Measurements from ENCODE around the gene MEF2B.
A peak's percentile ranks its signal among the peaks of the same experiment; 100 is the strongest.

The MEF2B gene

DNA sequence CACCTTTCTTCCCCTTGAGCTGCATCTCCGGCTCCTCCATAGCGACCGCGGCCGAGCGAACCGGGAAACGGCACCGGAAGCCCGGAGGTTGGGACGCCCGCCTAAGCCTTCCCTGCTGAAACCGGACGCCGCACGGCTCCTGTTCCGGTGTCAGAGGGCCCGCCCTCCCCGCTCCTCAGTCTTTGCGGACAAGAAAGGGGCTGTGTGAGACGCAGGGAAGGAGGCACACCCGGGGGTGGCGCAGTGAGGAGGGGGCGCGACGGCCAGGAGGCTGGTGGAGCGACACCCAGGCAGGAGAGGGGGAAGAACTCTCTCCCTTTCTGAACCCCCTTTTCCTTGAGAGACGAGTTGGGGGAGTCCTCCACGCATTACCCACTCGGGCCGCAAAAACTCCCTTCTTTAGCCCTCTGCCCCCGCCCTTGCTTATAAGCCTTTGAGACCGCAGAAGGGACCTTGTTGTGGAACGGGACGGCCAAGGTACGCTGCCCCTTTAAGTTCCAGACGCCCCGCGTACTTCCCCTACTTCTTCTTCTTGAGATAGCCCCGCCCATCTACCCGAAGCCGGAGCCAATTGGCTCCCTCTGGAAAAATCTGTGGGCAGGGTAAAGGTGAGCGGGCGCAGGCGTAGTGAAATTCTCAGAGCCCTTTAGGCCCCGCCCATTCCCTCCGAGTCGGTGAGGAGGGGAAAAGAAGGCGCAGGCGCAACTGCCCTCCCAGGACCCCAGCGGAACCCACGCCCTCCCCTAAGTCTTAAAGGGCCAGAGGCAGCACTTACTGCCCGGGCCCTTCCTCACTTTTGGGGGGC lies 22.2 kb upstream of the MEF2B start, which contains the start of the genes BORCS8 and RFXANK (continued):
- peak; percentile 61; the same call in 1 of the 2 replicates for TF ChIP-seq ZSCAN23 (tag by site-specific recombination; IDR thresholded peaks at IDR 0.05)
- no peak for TF ChIP-seq ZNF274 (IDR thresholded peaks at IDR 0.05; ENCODE audit: low read length)
- no peak for TF ChIP-seq ZNF274 (tag by site-specific recombination; IDR thresholded peaks at IDR 0.05; ENCODE audit: borderline replicate concordance)
- peak; percentile 80 for TF ChIP-seq ZNF2 (tag by site-specific recombination; IDR thresholded peaks at IDR 0.05)
- TF ChIP-seq, protein P1, sequence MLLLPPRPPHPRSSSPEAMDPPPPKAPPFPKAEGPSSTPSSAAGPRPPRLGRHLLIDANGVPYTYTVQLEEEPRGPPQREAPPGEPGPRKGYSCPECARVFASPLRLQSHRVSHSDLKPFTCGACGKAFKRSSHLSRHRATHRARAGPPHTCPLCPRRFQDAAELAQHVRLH (tag by site-specific recombination; IDR thresholded peaks at IDR 0.05), result peak; percentile 80
- TF ChIP-seq, protein P2, sequence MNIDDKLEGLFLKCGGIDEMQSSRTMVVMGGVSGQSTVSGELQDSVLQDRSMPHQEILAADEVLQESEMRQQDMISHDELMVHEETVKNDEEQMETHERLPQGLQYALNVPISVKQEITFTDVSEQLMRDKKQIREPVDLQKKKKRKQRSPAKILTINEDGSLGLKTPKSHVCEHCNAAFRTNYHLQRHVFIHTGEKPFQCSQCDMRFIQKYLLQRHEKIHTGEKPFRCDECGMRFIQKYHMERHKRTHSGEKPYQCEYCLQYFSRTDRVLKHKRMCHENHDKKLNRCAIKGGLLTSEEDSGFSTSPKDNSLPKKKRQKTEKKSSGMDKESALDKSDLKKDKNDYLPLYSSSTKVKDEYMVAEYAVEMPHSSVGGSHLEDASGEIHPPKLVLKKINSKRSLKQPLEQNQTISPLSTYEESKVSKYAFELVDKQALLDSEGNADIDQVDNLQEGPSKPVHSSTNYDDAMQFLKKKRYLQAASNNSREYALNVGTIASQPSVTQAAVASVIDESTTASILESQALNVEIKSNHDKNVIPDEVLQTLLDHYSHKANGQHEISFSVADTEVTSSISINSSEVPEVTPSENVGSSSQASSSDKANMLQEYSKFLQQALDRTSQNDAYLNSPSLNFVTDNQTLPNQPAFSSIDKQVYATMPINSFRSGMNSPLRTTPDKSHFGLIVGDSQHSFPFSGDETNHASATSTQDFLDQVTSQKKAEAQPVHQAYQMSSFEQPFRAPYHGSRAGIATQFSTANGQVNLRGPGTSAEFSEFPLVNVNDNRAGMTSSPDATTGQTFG (tag by site-specific recombination; IDR thresholded peaks at IDR 0.05; ENCODE audit: borderline replicate concordance), result peak; percentile 63; the same call in 1 of the 2 replicates
- peak; percentile 83; the same call in 1 of the 2 replicates for TF ChIP-seq ZNF561 (tag by site-specific recombination; IDR thresholded peaks at IDR 0.05; ENCODE audit: borderline replicate concordance)
- no peak for TF ChIP-seq ZNF350 (tag by site-specific recombination; IDR thresholded peaks at IDR 0.05)
- TF ChIP-seq, protein P3, sequence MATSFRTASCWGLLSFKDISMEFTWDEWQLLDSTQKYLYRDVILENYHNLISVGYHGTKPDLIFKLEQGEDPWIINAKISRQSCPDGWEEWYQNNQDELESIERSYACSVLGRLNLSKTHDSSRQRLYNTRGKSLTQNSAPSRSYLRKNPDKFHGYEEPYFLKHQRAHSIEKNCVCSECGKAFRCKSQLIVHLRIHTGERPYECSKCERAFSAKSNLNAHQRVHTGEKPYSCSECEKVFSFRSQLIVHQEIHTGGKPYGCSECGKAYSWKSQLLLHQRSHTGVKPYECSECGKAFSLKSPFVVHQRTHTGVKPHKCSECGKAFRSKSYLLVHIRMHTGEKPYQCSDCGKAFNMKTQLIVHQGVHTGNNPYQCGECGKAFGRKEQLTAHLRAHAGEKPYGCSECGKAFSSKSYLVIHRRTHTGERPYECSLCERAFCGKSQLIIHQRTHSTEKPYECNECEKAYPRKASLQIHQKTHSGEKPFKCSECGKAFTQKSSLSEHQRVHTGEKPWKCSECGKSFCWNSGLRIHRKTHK (tag by site-specific recombination; IDR thresholded peaks at IDR 0.05), result no peak
- 0 out of 2 replicates have a peak, but pooled peaks have one; percentile 69 for TF ChIP-seq KLF7 (tag by site-specific recombination; IDR thresholded peaks at IDR 0.05; ENCODE audit: borderline replicate concordance)
- TF ChIP-seq KLF8 (tag by site-specific recombination; IDR thresholded peaks at IDR 0.05), result peak; percentile 85
- no peak for TF ChIP-seq OVOL3 (tag by site-specific recombination; IDR thresholded peaks at IDR 0.05)
- no peak for TF ChIP-seq ZNF521 (tag by site-specific recombination; IDR thresholded peaks at IDR 0.05)
- no peak for TF ChIP-seq GFI1B (tag by site-specific recombination; IDR thresholded peaks at IDR 0.05)
- no peak for TF ChIP-seq ZNF701 (tag by site-specific recombination; IDR thresholded peaks at IDR 0.05)
- TF ChIP-seq EGR2 (tag by site-specific recombination; IDR thresholded peaks at IDR 0.05; ENCODE audit: low read depth), result 0 out of 2 replicates have a peak, but pooled peaks have one; percentile 6
- no peak for TF ChIP-seq ZNF423 (tag by site-specific recombination; IDR thresholded peaks at IDR 0.05)

DNA sequence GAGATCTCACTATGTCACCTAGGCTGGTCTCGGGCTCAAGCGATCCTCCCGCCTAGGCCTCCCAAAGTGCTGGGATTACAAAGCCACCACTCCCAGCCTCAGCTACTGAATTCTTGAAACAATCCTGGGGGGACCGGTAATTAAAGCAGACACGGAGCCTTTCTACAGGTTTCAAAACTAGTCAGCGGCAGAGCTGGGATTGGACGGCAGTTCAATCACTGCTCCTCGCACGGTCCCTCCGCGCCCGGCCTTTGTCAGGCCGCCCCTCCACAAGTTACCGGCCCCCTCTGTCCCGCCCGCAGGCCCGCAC lies 21.7 kb upstream of the MEF2B start:
- H3K27ac ChIP-seq (ENCODE audit: extremely low read depth, low read depth, low read length), result peak overlapping the region; percentile 84; the same call in 1 of the 2 replicates
- POLR2A ChIA-PET, result interaction anchor here (0.6 to 4.1 kb wide), 9 partner anchors 10 to 324 kb away, joined by 3 to 60 read pairs (median 3); partner anchors contain the start of genes MEF2B, NDUFA13 and NR2C2AP
- no peak for TF ChIP-seq KLF1 (tag by site-specific recombination; IDR thresholded peaks at IDR 0.05)
- 0 out of 2 replicates have a peak, but pooled peaks have one; percentile 55 for TF ChIP-seq TRIM28 (IDR thresholded peaks at IDR 0.05; ENCODE audit: borderline replicate concordance, low read length)
- TF ChIP-seq SP2 (tag by site-specific recombination; IDR thresholded peaks at IDR 0.05), result 0 out of 2 replicates have a peak, but pooled peaks have one; percentile 63
- no peak for TF ChIP-seq ZNF302 (tag by site-specific recombination; IDR thresholded peaks at IDR 0.05; ENCODE audit: low read depth)
- peak; percentile 97 for TF ChIP-seq ZNF223 (tag by site-specific recombination; IDR thresholded peaks at IDR 0.05)
- peak; percentile 75 for TF ChIP-seq ZNF335 (tag by site-specific recombination; conservative IDR thresholded peaks at IDR 0.05)

More for the DNA sequence above, 21.7 kb upstream of the MEF2B start:
- Histone ChIP-seq H3K36me3 (ENCODE audit: control insufficient read depth in 2 of 2, insufficient read depth in 1 of 2, low read length in 2 of 2) (peaks cover 4 to 22% of the 10 kb centered on the region in 2 experiments; a peak in 2 of 3 replicates), H3K9me3 (ENCODE audit: control insufficient read depth, insufficient read depth, low read depth, low read length) (no peaks in the 10 kb centered on the region), H3K4me1 (ENCODE audit: control insufficient read depth, insufficient read depth, low read length) (no peaks in the 10 kb centered on the region), H3K4me3 (ENCODE audit: low read depth, low read length) (peak overlapping the region; percentile 93)
- CTCF ChIA-PET, result interaction anchor here (0.5 to 1.4 kb wide), 5 partner anchors 17 to 387 kb away, joined by 3 to 5 read pairs (median 3); partner anchors contain the start of gene MAU2

Data from HEK293 (cell line).